Epithelial cell of esophagus (primary cell): ENCODE results near the gene PTPRT.

Experiments
- DNase-seq: peaks from one replicate; pipeline ENCODE4 v3.0.0; 2010; ENCODE audit warnings: low read depth
- H3K4me3 ChIP-seq: 2 replicates; pipeline ENCODE4 v1.5.1; 2011; ENCODE audit warnings: mild to moderate bottlenecking, low read length, control low read depth
- CTCF ChIP-seq: IDR thresholded peaks from 2 replicates; pipeline ENCODE4 v1.5.1; 2011; ENCODE audit warnings: low read depth, mild to moderate bottlenecking, low read length, control low read depth, inconsistent platforms; ENCODE audit not compliant: insufficient read depth; ENCODE audit errors: missing control alignments

PTPRT gene

GRCh38 chr20:42080956-42081355 is 1108.8 kb downstream of the PTPRT start:
- H3K4me3 ChIP-seq = no peak overlapping the region
- no peak for DNase-seq
- no peak for TF ChIP-seq CTCF

GRCh38 chr20:42074944-42075343 is 1114.8 kb downstream of the PTPRT start:
- no peak for TF ChIP-seq CTCF
- no peak overlapping the region for H3K4me3 ChIP-seq
- DNase-seq = no peak

GRCh38 chr20:42067596-42067995 is 1122.1 kb downstream of the PTPRT start:
- H3K4me3 ChIP-seq = no peak overlapping the region
- TF ChIP-seq CTCF = no peak
- DNase-seq = no peak

- TF ChIP-seq CTCF = no peak
- no peak overlapping the region for H3K4me3 ChIP-seq
- DNase-seq = no peak
Observed at GRCh38 chr20:42067174-42067573, 1122.5 kb downstream of the PTPRT start.

- TF ChIP-seq CTCF = no peak
- no peak for DNase-seq
- H3K4me3 ChIP-seq = no peak overlapping the region
Observed at GRCh38 chr20:42063141-42063540, 1126.6 kb downstream of the PTPRT start.

GRCh38 chr20:42053350-42053749 is 1136.4 kb downstream of the PTPRT start:
- no peak overlapping the region for H3K4me3 ChIP-seq
- no peak for TF ChIP-seq CTCF
- DNase-seq = no peak

GRCh38 chr20:42051921-42052320 is 1137.8 kb downstream of the PTPRT start:
- no peak for TF ChIP-seq CTCF
- DNase-seq = no peak
- H3K4me3 ChIP-seq = no peak overlapping the region
